ENCODE results near the gene THRA. TPM values are rescaled to one million over a fixed set of nuclear protein-coding genes. Genes with fewer than 3 reads are reported as not detected.

The THRA gene
- total RNA-seq, 1 donor from 2014 or later: 31.9 TPM

DNA sequence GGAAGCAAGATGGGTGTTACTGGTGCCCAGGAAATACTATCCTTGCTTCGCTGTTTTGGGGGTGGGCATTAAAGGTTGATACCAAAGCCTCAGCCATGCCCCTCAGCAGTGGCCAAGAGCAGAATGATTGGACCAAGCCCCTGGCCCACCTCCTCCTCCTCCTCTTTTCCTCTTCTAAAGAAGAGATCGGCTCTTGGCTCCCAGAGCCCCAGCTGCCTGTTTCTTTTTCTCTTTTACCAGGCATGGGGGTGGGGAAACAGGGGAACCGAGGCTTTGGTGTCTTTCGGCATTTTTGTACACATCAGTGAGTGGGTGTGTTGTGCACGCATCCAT lies 5.8 kb downstream of the THRA start:
- H3K9me3 Mint-ChIP-seq (ENCODE audit: low read depth): no peaks in the 10 kb centered on the region
- H3K4me3 Mint-ChIP-seq (ENCODE audit: unreplicated experiment): peak overlapping the region; percentile 72
- H3K27ac Mint-ChIP-seq (ENCODE audit: unreplicated experiment): peak overlapping the region; percentile 98
- TF ChIP-seq, protein P1, sequence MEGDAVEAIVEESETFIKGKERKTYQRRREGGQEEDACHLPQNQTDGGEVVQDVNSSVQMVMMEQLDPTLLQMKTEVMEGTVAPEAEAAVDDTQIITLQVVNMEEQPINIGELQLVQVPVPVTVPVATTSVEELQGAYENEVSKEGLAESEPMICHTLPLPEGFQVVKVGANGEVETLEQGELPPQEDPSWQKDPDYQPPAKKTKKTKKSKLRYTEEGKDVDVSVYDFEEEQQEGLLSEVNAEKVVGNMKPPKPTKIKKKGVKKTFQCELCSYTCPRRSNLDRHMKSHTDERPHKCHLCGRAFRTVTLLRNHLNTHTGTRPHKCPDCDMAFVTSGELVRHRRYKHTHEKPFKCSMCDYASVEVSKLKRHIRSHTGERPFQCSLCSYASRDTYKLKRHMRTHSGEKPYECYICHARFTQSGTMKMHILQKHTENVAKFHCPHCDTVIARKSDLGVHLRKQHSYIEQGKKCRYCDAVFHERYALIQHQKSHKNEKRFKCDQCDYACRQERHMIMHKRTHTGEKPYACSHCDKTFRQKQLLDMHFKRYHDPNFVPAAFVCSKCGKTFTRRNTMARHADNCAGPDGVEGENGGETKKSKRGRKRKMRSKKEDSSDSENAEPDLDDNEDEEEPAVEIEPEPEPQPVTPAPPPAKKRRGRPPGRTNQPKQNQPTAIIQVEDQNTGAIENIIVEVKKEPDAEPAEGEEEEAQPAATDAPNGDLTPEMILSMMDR (IDR thresholded peaks at IDR 0.05): no peak
- no peak for DNase-seq (ENCODE audit: low spot score)
- H3K27me3 Mint-ChIP-seq (ENCODE audit: low read depth): no peaks in the 10 kb centered on the region
- no peaks in the 10 kb centered on the region for H3K36me3 Mint-ChIP-seq (ENCODE audit: low read depth)
- H3K4me1 Mint-ChIP-seq (ENCODE audit: low read depth): peaks cover 96% of the 10 kb centered on the region

DNA sequence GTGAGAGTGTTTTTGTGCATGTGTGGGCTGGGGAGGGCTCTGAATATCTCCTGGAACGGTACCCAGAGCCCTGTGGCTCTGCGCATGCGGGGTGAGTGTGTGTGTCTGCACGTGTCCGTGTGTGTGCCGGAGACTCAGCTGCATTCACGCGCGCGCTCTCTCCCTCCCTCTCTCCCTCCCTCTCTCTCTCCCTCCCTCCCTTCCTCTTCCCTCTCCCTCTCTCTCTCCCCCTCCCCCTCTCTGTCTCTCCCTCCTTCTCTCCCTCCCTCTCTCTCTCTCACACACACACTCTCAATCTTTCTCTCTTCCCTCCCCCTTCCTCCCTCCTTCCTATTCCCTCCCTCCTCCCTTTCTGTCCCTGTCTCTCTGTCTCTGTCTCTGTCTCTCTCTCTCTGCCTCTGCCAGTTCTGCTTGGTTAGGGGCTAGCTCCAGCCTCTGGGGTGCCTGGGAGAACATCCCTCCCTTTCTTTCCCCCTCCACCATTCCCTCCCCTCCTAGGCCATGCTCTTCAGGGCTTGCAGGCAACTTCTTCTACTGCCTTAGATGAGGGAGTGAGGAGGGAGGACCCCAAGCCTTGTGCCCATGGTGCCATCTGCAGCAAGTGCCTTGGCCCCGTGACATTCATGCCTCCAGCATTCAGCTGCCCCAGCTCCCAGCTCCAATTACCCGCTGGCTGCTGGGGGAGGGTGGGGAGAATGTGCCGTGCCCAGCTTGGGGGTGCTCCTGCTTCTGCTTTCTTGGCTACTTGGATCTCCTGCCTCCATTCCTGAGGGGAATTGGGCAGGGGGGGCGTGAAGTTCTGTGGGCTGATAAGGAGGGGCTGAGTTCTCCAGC lies 6.4 kb downstream of the THRA start:
- H3K27ac Mint-ChIP-seq (ENCODE audit: unreplicated experiment): peak overlapping the region; percentile 98

DNA sequence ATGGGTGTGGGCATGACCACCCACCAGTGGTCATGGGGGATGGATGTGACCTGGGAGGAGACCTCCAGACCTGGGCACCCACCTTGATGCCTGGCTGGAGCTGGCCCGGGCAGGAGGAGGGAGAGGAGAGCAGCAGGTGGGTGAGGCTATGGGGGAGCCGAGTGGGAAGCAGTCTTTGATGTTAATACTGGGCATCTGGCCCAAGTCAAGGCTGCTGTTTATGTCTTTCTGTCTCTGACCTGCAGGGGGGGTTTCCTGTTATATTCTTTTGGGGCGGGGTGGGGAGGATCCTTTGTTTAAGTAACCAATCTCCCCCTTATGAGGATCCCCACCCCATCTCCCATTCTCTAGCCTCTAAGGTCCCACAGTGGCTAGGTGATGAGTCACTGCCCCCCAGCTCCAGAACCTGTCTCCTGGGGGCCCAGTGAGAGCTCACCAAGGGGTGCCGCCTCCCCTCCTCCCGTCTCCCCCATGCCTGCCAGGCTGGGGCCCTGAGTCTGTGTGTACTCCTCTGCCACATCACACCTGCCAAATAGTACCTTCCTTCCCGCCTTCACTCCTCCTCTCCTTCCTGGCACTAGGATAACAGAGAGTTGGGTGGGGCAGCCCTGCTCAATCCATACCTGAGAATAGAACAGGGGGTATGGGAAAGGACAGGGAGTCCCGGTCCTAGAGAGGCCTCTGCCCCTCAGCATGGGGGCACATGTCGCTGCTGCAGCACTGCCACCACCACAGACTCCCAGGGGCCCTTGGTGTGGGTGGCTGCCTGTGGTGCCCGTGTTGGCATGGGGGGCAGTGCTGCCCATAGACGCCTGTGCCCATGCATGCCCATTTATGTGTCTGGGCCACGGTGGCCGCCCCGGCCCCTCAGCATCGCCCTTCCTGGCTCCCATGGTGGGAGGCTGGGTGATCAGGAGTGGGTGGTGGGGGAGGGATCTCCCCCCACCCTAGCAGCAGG lies 7.3 kb downstream of the THRA start:
- Mint-ChIP-seq H3K4me3 (ENCODE audit: unreplicated experiment) (peak overlapping the region; percentile 72), H3K4me1 (ENCODE audit: low read depth) (peaks cover 93% of the 10 kb centered on the region), H3K27ac (ENCODE audit: unreplicated experiment) (peak overlapping the region; percentile 98), H3K36me3 (ENCODE audit: low read depth) (no peaks in the 10 kb centered on the region), H3K9me3 (ENCODE audit: low read depth) (no peaks in the 10 kb centered on the region), H3K27me3 (ENCODE audit: low read depth) (no peaks in the 10 kb centered on the region)
- TF ChIP-seq, protein P1 (IDR thresholded peaks at IDR 0.05): peak; percentile 67
- no peak for DNase-seq (ENCODE audit: low spot score)

More for the DNA sequence above, 6.4 kb downstream of the THRA start:
- Mint-ChIP-seq H3K4me3 (ENCODE audit: unreplicated experiment) (peak overlapping the region; percentile 72), H3K36me3 (ENCODE audit: low read depth) (no peaks in the 10 kb centered on the region), H3K9me3 (ENCODE audit: low read depth) (no peaks in the 10 kb centered on the region), H3K4me1 (ENCODE audit: low read depth) (peaks cover 95% of the 10 kb centered on the region), H3K27me3 (ENCODE audit: low read depth) (no peaks in the 10 kb centered on the region)
- peak; percentile 96 for DNase-seq (ENCODE audit: low spot score)
- TF ChIP-seq, protein P1 (IDR thresholded peaks at IDR 0.05): no peak

DNA sequence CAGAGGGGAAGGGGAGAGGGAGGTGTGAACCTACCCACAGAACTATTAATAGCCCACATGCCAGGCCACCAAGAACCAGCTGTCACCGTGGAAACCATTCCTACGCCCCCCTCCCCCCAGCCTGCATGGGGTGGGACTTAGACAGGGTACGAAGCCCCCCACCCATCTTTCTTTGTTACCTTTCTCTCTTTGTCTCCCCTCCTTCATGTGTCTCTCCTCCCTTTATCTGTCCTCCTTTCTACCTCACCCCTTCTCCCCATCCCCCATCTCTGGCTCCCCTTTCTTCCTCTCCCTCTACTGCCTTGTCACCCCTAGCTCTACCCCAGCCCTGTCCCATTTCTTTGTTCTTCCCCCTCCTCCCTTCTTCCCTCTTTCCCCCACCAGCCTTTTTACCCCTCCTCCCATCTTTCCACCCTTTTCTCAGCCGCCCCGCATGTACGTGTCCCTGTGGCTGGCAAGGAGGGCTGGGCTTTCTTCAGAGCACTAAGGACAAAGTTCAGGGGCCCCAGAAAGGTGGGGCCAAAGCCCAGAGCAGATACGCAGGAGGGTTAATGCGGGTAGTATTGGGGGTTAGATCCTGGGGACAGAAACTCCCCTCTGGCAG lies 8.0 kb downstream of the THRA start:
- H3K4me1 Mint-ChIP-seq (ENCODE audit: low read depth): peaks cover 94% of the 10 kb centered on the region
- peak overlapping the region; percentile 68 for H3K27ac Mint-ChIP-seq (ENCODE audit: unreplicated experiment)
- H3K9me3 Mint-ChIP-seq (ENCODE audit: low read depth): no peaks in the 10 kb centered on the region
- H3K27me3 Mint-ChIP-seq (ENCODE audit: low read depth): no peaks in the 10 kb centered on the region
- TF ChIP-seq, protein P1 (IDR thresholded peaks at IDR 0.05): no peak
- DNase-seq (ENCODE audit: low spot score): no peak
- H3K36me3 Mint-ChIP-seq (ENCODE audit: low read depth): no peaks in the 10 kb centered on the region
- H3K4me3 Mint-ChIP-seq (ENCODE audit: unreplicated experiment): peak overlapping the region; percentile 6
